OCI-LY3 (cell line): Measurements from ENCODE around the gene LMAN1.

Source experiments
- H2AFZ ChIP-seq: fragments of 200-600, 300-600 bp; shearing (Covaris generic); 2 replicates; pipeline ENCODE4 v1.6.0; 2014; ENCODE audit warnings: antibody characterized with exemption, low read depth, low read length
- H3K27ac ChIP-seq: fragments of 200-600, 300-600 bp; sonication (generic); 2 replicates; pipeline ENCODE4 v1.5.1; 2014; ENCODE audit warnings: mild to moderate bottlenecking, low read length, moderate library complexity, mixed read lengths
- H3K27me3 ChIP-seq: fragments of 200-600, 300-600 bp; sonication (generic); 2 replicates; pipeline ENCODE4 v1.6.1; 2014; ENCODE audit warnings: low read depth, low read length, mixed read lengths
- H3K36me3 ChIP-seq: fragments of 200-600, 300-600 bp; sonication (generic); replicated peaks from 2 replicates; pipeline ENCODE3; 2014; ENCODE audit warnings: low read depth, low read length, mixed read lengths
- H3K4me1 ChIP-seq: fragments of 300-600, 200-600 bp; sonication (generic); 2 replicates; pipeline ENCODE4 v1.6.1; 2014; ENCODE audit warnings: low read length, mixed read lengths
- H3K4me2 ChIP-seq: fragments of 200-600, 300-600 bp; sonication (generic); 2 replicates; pipeline ENCODE4 v1.6.1; 2014; ENCODE audit warnings: low read length, mixed read lengths
- H3K4me3 ChIP-seq: fragments of 300-600, 200-600 bp; sonication (generic); 2 replicates; pipeline ENCODE4 v1.5.1; 2014; ENCODE audit warnings: antibody characterized with exemption, mild to moderate bottlenecking, low read length, moderate library complexity
- H3K79me2 ChIP-seq: fragments of 300-600, 200-600 bp; shearing (Covaris generic); 2 replicates; pipeline ENCODE4 v1.6.1; 2014; ENCODE audit warnings: mild to moderate bottlenecking, low read length, mixed read lengths
- H3K9ac ChIP-seq: fragments of 300-600, 200-600 bp; shearing (Covaris generic); 2 replicates; pipeline ENCODE4 v1.6.0; 2014; ENCODE audit warnings: mild to moderate bottlenecking, low read length, moderate library complexity
- H3K9me3 ChIP-seq: fragments of 200-600, 300-600 bp; shearing (Covaris generic); 2 replicates; pipeline ENCODE4 v1.6.1; 2014; ENCODE audit warnings: low read length, mixed read lengths; ENCODE audit not compliant: insufficient read depth
- H4K20me1 ChIP-seq: fragments of 200-600, 300-600 bp; sonication (generic); 2 replicates; pipeline ENCODE4 v1.6.1; 2016; ENCODE audit warnings: low read length, mixed read lengths; ENCODE audit not compliant: insufficient read depth
- EZH2phosphoT487 ChIP-seq: fragments of 200-600 bp; shearing (Covaris generic); IDR thresholded peaks from 2 replicates; pipeline ENCODE4 v1.6.1; 2018; ENCODE audit warnings: antibody characterized with exemption, mixed run types, low read depth
- TF ChIP-seq, protein P1 (sequence below): fragments of 200-600, 300-600 bp; sonication (generic); IDR thresholded peaks from 2 replicates; pipeline ENCODE4 v1.5.1; 2014; ENCODE audit warnings: antibody characterized with exemption, low read length, low read depth

Gene LMAN1

DNA sequence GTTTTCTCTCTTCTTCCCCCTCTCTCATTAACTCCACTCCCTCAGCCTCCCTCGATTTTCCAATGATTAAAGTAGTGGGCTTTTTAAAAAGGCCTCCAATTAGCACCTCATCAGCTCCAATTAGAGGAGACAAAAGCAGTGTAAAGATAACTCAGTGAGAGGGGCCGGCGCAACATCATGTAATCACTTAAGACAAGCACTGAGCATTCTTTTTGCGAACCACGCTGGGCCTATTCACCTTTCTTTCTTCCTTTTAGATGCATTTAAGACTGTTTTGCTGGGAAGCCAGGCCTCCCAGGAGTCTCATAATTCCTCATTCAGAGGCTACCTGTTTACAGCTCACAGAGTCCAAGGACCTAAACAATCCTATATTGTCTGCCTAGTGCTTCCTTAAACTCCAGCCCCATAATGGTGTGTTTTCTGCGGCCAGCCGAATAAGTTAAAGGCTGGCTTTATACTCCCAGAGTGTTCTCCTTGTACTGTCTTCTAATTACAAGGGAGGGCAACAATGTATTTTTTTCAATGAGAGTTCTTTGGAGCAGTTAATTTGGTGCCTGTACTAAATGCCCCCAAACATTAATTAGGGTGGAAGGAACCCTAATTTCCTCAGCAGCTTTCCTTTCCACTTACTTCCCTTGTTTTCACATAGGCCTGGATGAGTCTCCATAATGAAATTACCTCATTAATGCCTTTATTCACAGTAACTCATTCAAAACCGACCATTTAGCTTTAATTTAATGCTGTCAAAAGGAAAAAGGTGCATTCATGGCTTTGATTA is 28.0 kb upstream of the LMAN1 start:
- no peak overlapping the region for H3K4me2 ChIP-seq
- H3K36me3 ChIP-seq, result no peaks in the 10 kb centered on the region
- no peaks in the 10 kb centered on the region for H3K79me2 ChIP-seq
- no peak overlapping the region for H3K4me3 ChIP-seq
- H3K9me3 ChIP-seq, result no peaks in the 10 kb centered on the region
- TF ChIP-seq, protein P1, sequence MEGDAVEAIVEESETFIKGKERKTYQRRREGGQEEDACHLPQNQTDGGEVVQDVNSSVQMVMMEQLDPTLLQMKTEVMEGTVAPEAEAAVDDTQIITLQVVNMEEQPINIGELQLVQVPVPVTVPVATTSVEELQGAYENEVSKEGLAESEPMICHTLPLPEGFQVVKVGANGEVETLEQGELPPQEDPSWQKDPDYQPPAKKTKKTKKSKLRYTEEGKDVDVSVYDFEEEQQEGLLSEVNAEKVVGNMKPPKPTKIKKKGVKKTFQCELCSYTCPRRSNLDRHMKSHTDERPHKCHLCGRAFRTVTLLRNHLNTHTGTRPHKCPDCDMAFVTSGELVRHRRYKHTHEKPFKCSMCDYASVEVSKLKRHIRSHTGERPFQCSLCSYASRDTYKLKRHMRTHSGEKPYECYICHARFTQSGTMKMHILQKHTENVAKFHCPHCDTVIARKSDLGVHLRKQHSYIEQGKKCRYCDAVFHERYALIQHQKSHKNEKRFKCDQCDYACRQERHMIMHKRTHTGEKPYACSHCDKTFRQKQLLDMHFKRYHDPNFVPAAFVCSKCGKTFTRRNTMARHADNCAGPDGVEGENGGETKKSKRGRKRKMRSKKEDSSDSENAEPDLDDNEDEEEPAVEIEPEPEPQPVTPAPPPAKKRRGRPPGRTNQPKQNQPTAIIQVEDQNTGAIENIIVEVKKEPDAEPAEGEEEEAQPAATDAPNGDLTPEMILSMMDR, result no peak
- TF ChIP-seq EZH2phosphoT487, result no peak
- peaks cover 5% of the 10 kb centered on the region; the same call in 1 of the 2 replicates for H3K27me3 ChIP-seq
- no peak overlapping the region for H3K27ac ChIP-seq
- H4K20me1 ChIP-seq, result no peaks in the 10 kb centered on the region
- no peak overlapping the region for H2AFZ ChIP-seq
- no peaks in the 10 kb centered on the region for H3K4me1 ChIP-seq
- no peak overlapping the region for H3K9ac ChIP-seq

DNA sequence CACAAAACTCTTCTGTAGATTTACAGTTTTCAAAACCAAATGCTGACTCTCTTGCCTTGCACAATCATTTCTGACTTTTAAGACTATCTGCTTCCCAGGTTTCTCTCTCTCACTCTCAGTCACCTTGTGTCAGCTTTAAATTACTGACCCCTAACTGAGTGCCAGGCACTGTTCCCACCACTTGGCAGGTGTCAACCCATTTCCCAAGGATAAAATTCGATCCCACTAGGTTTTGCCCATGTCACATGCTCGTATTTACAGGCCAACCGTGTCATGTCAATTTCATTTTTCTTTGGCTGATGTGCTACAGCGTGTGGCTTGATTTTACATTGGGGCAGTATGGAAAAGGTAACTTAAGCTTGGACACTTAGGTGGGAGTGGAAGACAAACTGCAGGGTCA is 26.1 kb upstream of the LMAN1 start:
- TF ChIP-seq, protein P1, result no peak
- TF ChIP-seq EZH2phosphoT487, result no peak
- peaks cover 11% of the 10 kb centered on the region; the same call in 1 of the 2 replicates for H3K27me3 ChIP-seq
- no peak overlapping the region for H2AFZ ChIP-seq

DNA sequence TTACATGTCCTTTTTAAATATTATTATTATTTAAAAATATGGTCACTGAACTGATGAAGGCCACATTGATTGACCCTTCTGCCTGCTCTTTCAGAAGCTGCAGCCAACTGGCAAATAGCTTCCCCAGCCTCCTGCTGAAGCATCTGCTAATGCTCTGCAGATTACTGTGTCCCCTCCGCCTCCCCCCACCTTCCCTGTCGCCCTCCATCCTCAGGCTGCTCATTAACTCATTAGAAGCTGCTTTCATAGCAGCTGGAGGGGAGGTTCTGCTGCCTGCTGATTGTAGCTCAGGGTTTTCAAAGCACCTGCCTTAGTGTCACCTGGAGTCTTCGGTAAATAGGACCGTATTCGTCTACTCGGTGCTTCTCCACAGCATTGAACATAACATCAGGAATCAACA is 24.8 kb upstream of the LMAN1 start:
- Histone ChIP-seq H3K4me3 (no peak overlapping the region), H3K79me2 (no peaks in the 10 kb centered on the region), H3K36me3 (no peaks in the 10 kb centered on the region), H2AFZ (no peak overlapping the region), H3K27me3 (peaks cover 24% of the 10 kb centered on the region), H4K20me1 (no peaks in the 10 kb centered on the region), H3K9me3 (no peaks in the 10 kb centered on the region), H3K4me1 (no peaks in the 10 kb centered on the region), H3K27ac (no peak overlapping the region), H3K4me2 (no peak overlapping the region), H3K9ac (no peak overlapping the region)
- TF ChIP-seq, protein P1, result no peak
- TF ChIP-seq EZH2phosphoT487, result no peak

More for the DNA sequence above, 26.1 kb upstream of the LMAN1 start:
- Histone ChIP-seq H3K4me1 (no peaks in the 10 kb centered on the region), H3K9me3 (no peaks in the 10 kb centered on the region), H4K20me1 (no peaks in the 10 kb centered on the region), H3K4me2 (no peak overlapping the region), H3K79me2 (no peaks in the 10 kb centered on the region), H3K27ac (no peak overlapping the region), H3K4me3 (no peak overlapping the region), H3K9ac (no peak overlapping the region), H3K36me3 (no peaks in the 10 kb centered on the region)

DNA sequence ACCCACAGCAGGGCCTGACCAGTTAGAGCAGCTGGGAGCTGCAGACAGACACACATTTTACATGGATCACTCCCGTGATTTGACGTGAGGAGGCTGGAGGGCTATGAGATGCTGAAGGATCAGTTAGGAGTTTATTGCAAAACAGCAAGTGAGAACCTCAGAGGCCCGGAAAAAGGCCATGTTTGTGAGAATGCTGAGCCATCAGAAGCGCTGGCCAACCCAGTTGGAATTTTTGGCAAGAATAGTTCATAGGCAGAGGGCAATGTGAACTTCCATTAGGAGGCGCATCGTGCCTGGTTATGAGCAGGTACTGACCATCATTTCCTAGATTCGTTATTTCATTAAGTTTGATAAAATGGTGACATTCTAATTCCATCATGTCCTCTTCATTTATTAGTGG is 23.3 kb upstream of the LMAN1 start:
- H3K4me2 ChIP-seq, result no peak overlapping the region
- no peaks in the 10 kb centered on the region for H3K4me1 ChIP-seq
- TF ChIP-seq, protein P1, result no peak
- TF ChIP-seq EZH2phosphoT487, result no peak
- H3K4me3 ChIP-seq, result no peak overlapping the region
- H3K36me3 ChIP-seq, result no peaks in the 10 kb centered on the region
- no peak overlapping the region for H3K9ac ChIP-seq
- H3K79me2 ChIP-seq, result no peaks in the 10 kb centered on the region
- no peaks in the 10 kb centered on the region for H3K9me3 ChIP-seq
- H3K27me3 ChIP-seq, result peaks cover 38% of the 10 kb centered on the region
- no peak overlapping the region for H2AFZ ChIP-seq
- H3K27ac ChIP-seq, result no peak overlapping the region
- H4K20me1 ChIP-seq, result no peaks in the 10 kb centered on the region
